K562 (cell line): ENCODE results near the gene MRPL32. TPM values are rescaled to one million over a fixed set of nuclear protein-coding genes. Genes with fewer than 3 reads are reported as not detected.

Experiments used
- ATAC-seq: fragments of 200-7000 bp; cut with Tn5 transposase; 3 replicates; pipeline ENCODE4 v1.9.1; 2020; ENCODE audit warnings: moderate library complexity
- BruUV-seq: library from RNA; stranded (reverse); fragments of 400-500 nt; replicated peaks from 2 replicates; lab custom pipeline; 2021; lab: Mats Ljungman, UMichigan
- CTCF ChIA-PET: fragments of 300-600 bp; formaldehyde crosslinking; extraction: SDS; loops from one replicate; lab custom pipeline; 2021; ENCODE audit warnings: low intra/inter-chr PET ratio; lab: Yijun Ruan, JAX
- POLR2A ChIA-PET: fragments of 300-600, 350-650 bp; sonication (Branson Sonifier 250); formaldehyde crosslinking; extraction: SDS; loops from one replicate; lab custom pipeline; 2021; ENCODE audit warnings: antibody characterized with exemption, inconsistent platforms; lab: Yijun Ruan, JAX
- DNase-seq, 4 experiments: peaks; one replicate each; pipeline versions ENCODE4 v3.0.0 to v3.0.0-alpha.2; 2011 to 2018; ENCODE audit warnings: low spot score in 3 of 4, mixed read lengths in 3 of 4; ENCODE audit errors: extremely low read depth in 1 of 4
- FAIRE-seq: peaks from 2 replicates; lab custom pipeline; 2011; peaks lifted over from hg19 to GRCh38; lab: Jason Lieb, UNC
- H2AFZ ChIP-seq: 2 replicates; pipeline ENCODE4 v1.6.0; 2011; ENCODE audit warnings: low read depth, low read length, control low read depth, inconsistent platforms
- H3K27ac ChIP-seq: fragments of 200-600 bp; 3 replicates; pipeline ENCODE4 v1.8.0; 2011; ENCODE audit warnings: low read depth, mild to moderate bottlenecking, control low read depth, inconsistent platforms, low read length, moderate library complexity, mixed read lengths; ENCODE audit errors: extremely low read depth
- H3K27me3 ChIP-seq, 2 experiments: fragments of 300-600 bp in 1 of 2; 2 replicates in 1 of 2; 3 replicates in 1 of 2; pipeline versions ENCODE4 v1.6.0 to v1.8.0; 2011; ENCODE audit warnings: inconsistent platforms in 2 of 2, low read length in 2 of 2, mild to moderate bottlenecking in 1 of 2, mixed read lengths in 1 of 2, moderate library complexity in 1 of 2; ENCODE audit not compliant: control insufficient read depth in 2 of 2, insufficient read depth in 2 of 2
- H3K36me3 ChIP-seq: fragments of 300-600 bp; 3 replicates; pipeline ENCODE4 v1.8.0; 2011; ENCODE audit warnings: mild to moderate bottlenecking, low read length, inconsistent platforms; ENCODE audit not compliant: control insufficient read depth, insufficient read depth
- H3K4me1 ChIP-seq, 2 experiments: fragments of 200-600 bp in 1 of 2; replicated peaks in 1 of 2; 2 replicates in 1 of 2; 3 replicates in 1 of 2; pipeline versions ENCODE4 v1.5.1 to v1.8.0; 2011; ENCODE audit warnings: inconsistent platforms in 2 of 2, low read length in 2 of 2, mild to moderate bottlenecking in 1 of 2, mixed read lengths in 1 of 2, moderate library complexity in 1 of 2; ENCODE audit not compliant: control insufficient read depth in 2 of 2, insufficient read depth in 2 of 2
- H3K4me2 ChIP-seq: 2 replicates; pipeline ENCODE4 v1.6.1; 2011; ENCODE audit warnings: low read length, control low read depth, inconsistent platforms, mixed read lengths; ENCODE audit not compliant: insufficient read depth
- H3K4me3 ChIP-seq: fragments of 200-600 bp; sonication (generic), shearing (Covaris generic); 2 replicates; pipeline ENCODE4 v1.5.1; 2016; ENCODE audit warnings: control low read depth, inconsistent platforms
- H3K79me2 ChIP-seq: fragments of 200-600 bp; 3 replicates; pipeline ENCODE4 v1.8.0; 2011; ENCODE audit warnings: low read length, inconsistent platforms; ENCODE audit not compliant: control insufficient read depth, insufficient read depth
- H3K9ac ChIP-seq, 2 experiments: 2 replicates each; pipeline versions ENCODE4 v1.6.0 to v1.6.1; 2011; ENCODE audit warnings: low read depth in 2 of 2, low read length in 2 of 2, control low read depth in 1 of 2, inconsistent platforms in 1 of 2, mild to moderate bottlenecking in 1 of 2, mixed read lengths in 1 of 2; ENCODE audit not compliant: insufficient read depth in 1 of 2
- H3K9me1 ChIP-seq: one replicate; pipeline ENCODE4 v1.6.0; 2011; ENCODE audit warnings: inconsistent platforms, mild to moderate bottlenecking, low read length, moderate library complexity; ENCODE audit not compliant: control insufficient read depth, insufficient read depth
- H3K9me3 ChIP-seq: replicated peaks from 2 replicates; pipeline ENCODE4 v1.5.1; 2011; ENCODE audit warnings: low read depth, low read length, inconsistent platforms; ENCODE audit not compliant: control insufficient read depth, insufficient read depth
- H4K20me1 ChIP-seq: replicated peaks from 2 replicates; pipeline ENCODE4 v1.6.1; 2011; ENCODE audit warnings: low read length, inconsistent platforms, mixed read lengths; ENCODE audit not compliant: control insufficient read depth, insufficient read depth
- HCFC1 ChIP-seq: IDR thresholded peaks from 2 replicates; pipeline ENCODE4 v1.6.1; 2012; ENCODE audit warnings: low read depth, low read length, improper control_type of control experiment
- HDAC2 ChIP-seq: fragments of 450-650 bp; IDR thresholded peaks from 2 replicates; pipeline ENCODE4 v1.6.1; 2016; ENCODE audit warnings: mild to moderate bottlenecking
- KAT2B ChIP-seq: IDR thresholded peaks from one replicate; pipeline ENCODE4 v1.6.1; 2012; ENCODE audit warnings: low read depth, mild to moderate bottlenecking, control low read depth, inconsistent platforms, low read length, moderate library complexity
- KDM4B ChIP-seq, 2 experiments: fragments of 450-650 bp in 1 of 2; sonication (generic) in 1 of 2; IDR thresholded peaks; 2 replicates each; pipeline ENCODE4 v1.6.1; 2016 to 2017; ENCODE audit warnings: borderline replicate concordance in 2 of 2, antibody characterized with exemption in 1 of 2, low read depth in 1 of 2, mild to moderate bottlenecking in 1 of 2
- MYC ChIP-seq, 2 experiments: fragments of 250-450 bp in 1 of 2; sonication (Bioruptor Pico) in 1 of 2; IDR thresholded peaks; 2 replicates each; pipeline versions ENCODE4 v1.5.1 to v1.6.1; 2012 to 2021; ENCODE audit warnings: low read depth in 2 of 2, borderline replicate concordance in 1 of 2, improper control_type of control experiment in 1 of 2, low read length in 1 of 2, mild to moderate bottlenecking in 1 of 2, moderate library complexity in 1 of 2
- NFATC3 ChIP-seq: fragments of 450-650 bp; IDR thresholded peaks from 2 replicates; pipeline ENCODE4 v1.6.1; 2017; ENCODE audit warnings: mild to moderate bottlenecking
- STAT5B ChIP-seq: fragments of 250-450 bp; sonication (Bioruptor Pico); IDR thresholded peaks from 2 replicates; pipeline ENCODE4 v1.8.0; 2021; ENCODE audit warnings: mild to moderate bottlenecking, inconsistent platforms
- TAF7 ChIP-seq: fragments of 450-650 bp; IDR thresholded peaks from 2 replicates; pipeline ENCODE4 v1.6.1; 2016; ENCODE audit warnings: missing genetic modification characterization, missing compliant biosample characterization
- TRIM28 ChIP-seq: fragments of 450-650 bp; IDR thresholded peaks from 2 replicates; pipeline ENCODE4 v1.6.1; 2017
- U2AF2 ChIP-seq: fragments of 200-400 bp; formaldehyde crosslinking; optimal IDR thresholded peaks from 2 replicates; pipeline ENCODE3; 2017; ENCODE audit warnings: low read depth, mild to moderate bottlenecking, low read length
- XRCC3 ChIP-seq: fragments of 450-650 bp; IDR thresholded peaks from 2 replicates; pipeline ENCODE4 v1.6.1; 2017; ENCODE audit warnings: mild to moderate bottlenecking, moderate library complexity
- ZFP36 ChIP-seq: fragments of 150-350 bp; IDR thresholded peaks from 2 replicates; pipeline ENCODE4 v1.6.1; 2018; ENCODE audit warnings: low read length, low read depth; ENCODE audit not compliant: partially characterized antibody
- ZNF197 ChIP-seq: fragments of 200-800 bp; sonication (Bioruptor generic); IDR thresholded peaks from 2 replicates; pipeline ENCODE4 v1.6.1; 2016; ENCODE audit warnings: low read depth, missing genetic modification characterization, missing compliant biosample characterization
- ZNF507 ChIP-seq: conservative IDR thresholded peaks from 2 replicates; pipeline ENCODE4 v1.6.1; 2017; ENCODE audit warnings: missing genetic modification characterization, missing compliant biosample characterization
- ZNF699 ChIP-seq: fragments of 250-450 bp; sonication (Bioruptor Pico); IDR thresholded peaks from 2 replicates; pipeline ENCODE4 v1.8.0; 2021; ENCODE audit warnings: mild to moderate bottlenecking, moderate library complexity; ENCODE audit not compliant: insufficient replicate concordance
- WGBS: fragments of 100-300 bp; shearing (Covaris generic); methylation state at CpG from one replicate; pipeline ENCODE4 v1.1.6; 2016; ENCODE audit warnings: low coverage, mixed read lengths; ENCODE audit not compliant: insufficient coverage; ENCODE audit errors: missing lambda C conversion rate; 5-methylcytosine and 5-hydroxymethylcytosine counted together
- in situ Hi-C: fragments of 300-500 bp; cut with MboI; formaldehyde crosslinking; loops from 4 replicates; pipeline ENCODE4 v1.15.0; 2018; ENCODE audit warnings: inconsistent platforms, mixed read lengths
- intact Hi-C: fragments of 100-400 bp; cut with micrococcal nuclease; formaldehyde crosslinking; loops from 2 replicates; pipeline ENCODE4 v1.14.2; 2022
- polyA plus RNA-seq, 8 experiments: library from polyadenylated mRNA; depleted of rRNA in 4 of 8; stranded (reverse) in 5 of 8; unstranded in 3 of 8; fragments of >200 nt; fragmentation: Nextera tagmentation in 2 of 8; fragmentation: Illumina TruSeq in 1 of 8; extraction: Ambion mirVana in 2 of 8; extraction: Trizol in 1 of 8; gene quantifications; 2 replicates each; pipeline versions ENCODE4 v1.2.1 to v1.2.3, GENCODE V29; 2011 to 2014; ENCODE audit warnings: inconsistent platforms in 1 of 8, missing spikeins in 1 of 8
- total RNA-seq, 7 experiments: library from RNA; depleted of rRNA in 6 of 7; stranded (reverse); fragments of >200 nt in 6 of 7; fragmentation: Illumina TruSeq in 2 of 7; extraction: Trizol in 2 of 7; gene quantifications; 2 replicates each; pipeline versions ENCODE4 v1.2.1 to v1.2.3, GENCODE V29; 2011 to 2021; ENCODE audit warnings: low replicate concordance in 1 of 7
- TF ChIP-seq, protein P1 (sequence below): fragments of 450-650 bp; IDR thresholded peaks from 2 replicates; pipeline ENCODE4 v1.6.1; 2016
- TF ChIP-seq, protein P2 (sequence below): fragments of 450-650 bp; IDR thresholded peaks from 2 replicates; pipeline ENCODE4 v1.6.1; 2018; ENCODE audit warnings: mild to moderate bottlenecking, low read depth; ENCODE audit not compliant: partially characterized antibody
- TF ChIP-seq, protein P3 (sequence below): fragments of 450-650 bp; IDR thresholded peaks from 2 replicates; pipeline ENCODE4 v1.6.1; 2016; ENCODE audit warnings: mild to moderate bottlenecking

MRPL32 gene
- total and polyA plus RNA-seq, 9 of the 15 experiments (the other 6 are each of a cell fraction or from before 2014, with no cell fraction given): 75.5 to 351 (median 138) TPM

DNA sequence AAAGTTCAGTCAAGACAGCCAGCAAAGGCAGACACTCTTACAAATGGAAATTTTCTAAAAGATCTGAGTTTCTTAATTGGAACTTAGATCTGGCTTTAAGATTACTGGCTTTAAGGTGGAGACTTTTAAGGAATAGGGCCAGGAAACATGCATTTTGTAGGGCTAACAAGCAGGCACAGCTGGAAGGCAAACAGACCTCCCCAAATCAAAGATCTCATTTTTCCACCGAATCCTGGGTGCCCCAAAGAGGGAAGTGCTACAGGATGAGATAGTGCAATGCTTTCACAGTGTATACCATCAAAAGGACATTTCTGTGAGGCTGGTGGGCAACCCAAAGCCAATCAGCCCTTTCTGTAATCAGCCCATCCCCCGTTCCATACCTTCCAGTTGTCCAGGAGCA, 27.4 kb downstream of the MRPL32 start:
- intact Hi-C loops: no loop called here
- no peaks in the 10 kb centered on the region for H3K79me2 ChIP-seq
- H3K9me1 ChIP-seq: no peaks in the 10 kb centered on the region
- ChIA-PET CTCF (no interaction called here), POLR2A (interaction anchor here (0.9 kb wide), 1 partner anchor 304 kb away, joined by 3 read pairs; no protein-coding TSS in a partner anchor)
- H3K9me3 ChIP-seq: peaks cover 10% of the 10 kb centered on the region
- no peak overlapping the region for H3K27ac ChIP-seq
- no peak overlapping the region for H3K4me2 ChIP-seq
- 0 out of 2 replicates have a peak overlapping the region, but pooled peaks have one; percentile 23 for H2AFZ ChIP-seq
- in situ Hi-C loops: no loop called here
- no peaks in the 10 kb centered on the region for H4K20me1 ChIP-seq
- no peak for DNase-seq
- H3K9ac ChIP-seq: no peak overlapping the region
- peaks cover 0 to 3% of the 10 kb centered on the region in 2 experiments; a peak in 2 of 5 replicates for H3K4me1 ChIP-seq
- ATAC-seq: no peak
- no peaks in the 10 kb centered on the region for H3K36me3 ChIP-seq
- no TSS peak for BruUV-seq
- no peak for FAIRE-seq
- H3K27me3 ChIP-seq: no peaks in the 10 kb centered on the region
- 39% methylated on average over 2 of the region's 2 CpGs for WGBS
- H3K4me3 ChIP-seq: no peak overlapping the region
- TF ChIP-seq, protein P1, sequence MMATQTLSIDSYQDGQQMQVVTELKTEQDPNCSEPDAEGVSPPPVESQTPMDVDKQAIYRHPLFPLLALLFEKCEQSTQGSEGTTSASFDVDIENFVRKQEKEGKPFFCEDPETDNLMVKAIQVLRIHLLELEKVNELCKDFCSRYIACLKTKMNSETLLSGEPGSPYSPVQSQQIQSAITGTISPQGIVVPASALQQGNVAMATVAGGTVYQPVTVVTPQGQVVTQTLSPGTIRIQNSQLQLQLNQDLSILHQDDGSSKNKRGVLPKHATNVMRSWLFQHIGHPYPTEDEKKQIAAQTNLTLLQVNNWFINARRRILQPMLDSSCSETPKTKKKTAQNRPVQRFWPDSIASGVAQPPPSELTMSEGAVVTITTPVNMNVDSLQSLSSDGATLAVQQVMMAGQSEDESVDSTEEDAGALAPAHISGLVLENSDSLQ: no peak
- TF ChIP-seq ZNF197 (no peak), XRCC3 (no peak), ZNF699 (CRISPR knock-in tag) (no peak), ZNF507 (tag) (no peak), NFATC3 (no peak), TAF7 (tag) (no peak), KAT2B (no peak), U2AF2 (no peak), HCFC1 (no peak), TRIM28 (peak; percentile 80), KDM4B (IDR thresholded peaks at IDR 0.05; ENCODE audit: borderline replicate concordance in 2 of 2, low read depth in 1 of 2) (no peak), HDAC2 (no peak), STAT5B (no peak), MYC (IDR thresholded peaks at IDR 0.05; ENCODE audit: low read depth, low read length) (no peak), MYC (CRISPR knock-in tag; IDR thresholded peaks at IDR 0.05; ENCODE audit: borderline replicate concordance, low read depth) (no peak), ZFP36 (peak; percentile 45)
- TF ChIP-seq, protein P2, sequence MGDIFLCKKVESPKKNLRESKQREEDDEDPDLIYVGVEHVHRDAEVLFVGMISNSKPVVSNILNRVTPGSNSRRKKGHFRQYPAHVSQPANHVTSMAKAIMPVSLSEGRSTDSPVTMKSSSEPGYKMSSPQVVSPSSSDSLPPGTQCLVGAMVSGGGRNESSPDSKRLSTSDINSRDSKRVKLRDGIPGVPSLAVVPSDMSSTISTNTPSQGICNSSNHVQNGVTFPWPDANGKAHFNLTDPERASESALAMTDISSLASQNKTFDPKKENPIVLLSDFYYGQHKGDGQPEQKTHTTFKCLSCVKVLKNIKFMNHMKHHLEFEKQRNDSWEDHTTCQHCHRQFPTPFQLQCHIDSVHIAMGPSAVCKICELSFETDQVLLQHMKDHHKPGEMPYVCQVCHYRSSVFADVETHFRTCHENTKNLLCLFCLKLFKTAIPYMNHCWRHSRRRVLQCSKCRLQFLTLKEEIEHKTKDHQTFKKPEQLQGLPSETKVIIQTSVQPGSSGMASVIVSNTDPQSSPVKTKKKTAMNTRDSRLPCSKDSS: peak; percentile 66
- TF ChIP-seq, protein P3, sequence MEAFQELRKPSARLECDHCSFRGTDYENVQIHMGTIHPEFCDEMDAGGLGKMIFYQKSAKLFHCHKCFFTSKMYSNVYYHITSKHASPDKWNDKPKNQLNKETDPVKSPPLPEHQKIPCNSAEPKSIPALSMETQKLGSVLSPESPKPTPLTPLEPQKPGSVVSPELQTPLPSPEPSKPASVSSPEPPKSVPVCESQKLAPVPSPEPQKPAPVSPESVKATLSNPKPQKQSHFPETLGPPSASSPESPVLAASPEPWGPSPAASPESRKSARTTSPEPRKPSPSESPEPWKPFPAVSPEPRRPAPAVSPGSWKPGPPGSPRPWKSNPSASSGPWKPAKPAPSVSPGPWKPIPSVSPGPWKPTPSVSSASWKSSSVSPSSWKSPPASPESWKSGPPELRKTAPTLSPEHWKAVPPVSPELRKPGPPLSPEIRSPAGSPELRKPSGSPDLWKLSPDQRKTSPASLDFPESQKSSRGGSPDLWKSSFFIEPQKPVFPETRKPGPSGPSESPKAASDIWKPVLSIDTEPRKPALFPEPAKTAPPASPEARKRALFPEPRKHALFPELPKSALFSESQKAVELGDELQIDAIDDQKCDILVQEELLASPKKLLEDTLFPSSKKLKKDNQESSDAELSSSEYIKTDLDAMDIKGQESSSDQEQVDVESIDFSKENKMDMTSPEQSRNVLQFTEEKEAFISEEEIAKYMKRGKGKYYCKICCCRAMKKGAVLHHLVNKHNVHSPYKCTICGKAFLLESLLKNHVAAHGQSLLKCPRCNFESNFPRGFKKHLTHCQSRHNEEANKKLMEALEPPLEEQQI: peak; percentile 22; the same call in 1 of the 2 replicates
